ENCODE results near the gene NSUN6.

NSUN6 gene

DNA sequence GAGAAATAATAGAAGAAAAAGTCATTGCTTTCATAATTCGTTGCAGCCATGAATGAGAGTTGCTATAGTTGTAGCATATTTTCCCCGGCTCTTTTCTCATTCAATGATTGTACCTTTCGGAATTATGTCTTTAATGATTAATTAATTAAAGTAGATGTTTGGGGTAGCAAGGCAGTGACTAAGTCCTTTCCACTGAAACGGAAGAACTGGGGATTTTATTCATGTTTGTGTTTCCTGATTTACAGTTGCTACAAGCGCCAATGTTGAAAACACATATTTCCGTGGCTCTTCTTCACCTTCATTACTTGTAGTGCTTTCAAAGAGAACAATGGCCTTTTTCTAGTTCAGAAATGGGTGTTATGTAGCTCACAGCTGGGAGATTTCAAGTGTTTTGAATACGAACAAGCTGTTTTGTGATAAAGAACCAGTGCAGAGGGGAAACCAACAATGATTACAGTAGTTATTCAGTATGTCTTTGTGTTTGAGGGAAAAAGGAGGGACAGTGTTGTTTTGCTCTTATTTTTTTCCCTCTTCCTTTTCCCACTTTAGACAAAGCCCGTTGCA is 153.5 kb downstream of the NSUN6 start:
- no peak for DNase-seq

All from activated T-cell treated with anti-CD3 and anti-CD28 coated beads for 4 hours (primary cell).